ENCODE measurements around the gene FCGBP.

FCGBP gene

GRCh38 chr19:39949026-39949747 lies 14.8 kb upstream of the FCGBP start:
- DNase-seq (ENCODE audit: low read depth in 1 of 2, low spot score in 1 of 2), result no peak

GRCh38 chr19:39946532-39946931 lies 12.1 kb upstream of the FCGBP start:
- no peak for DNase-seq (ENCODE audit: low read depth in 1 of 2, low spot score in 1 of 2)

DNA sequence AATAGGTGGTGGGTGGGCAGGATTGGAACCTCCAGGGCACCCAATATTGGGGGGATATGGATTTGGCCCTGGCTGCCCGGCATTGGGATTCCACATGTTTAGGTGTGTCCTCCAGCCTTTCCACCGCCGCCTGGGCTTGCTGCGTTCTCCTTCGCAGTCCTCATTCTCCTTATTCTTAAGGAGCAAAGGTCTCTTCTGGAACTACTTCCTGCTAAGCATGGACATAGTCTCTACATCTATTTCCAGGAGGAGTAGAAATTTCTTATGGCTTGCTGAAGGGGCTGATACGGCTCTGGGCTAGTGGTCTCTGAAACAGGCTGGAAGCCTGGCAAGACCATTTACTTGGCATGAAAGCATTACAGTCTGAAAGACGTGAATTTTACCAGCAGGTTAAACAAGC lies 9.2 kb upstream of the FCGBP start:
- no peak for DNase-seq (ENCODE audit: low read depth in 1 of 2, low spot score in 1 of 2)

- DNase-seq (ENCODE audit: low read depth in 1 of 2, low spot score in 1 of 2), result no peak
Measured at GRCh38 chr19:39942366-39942730, 7.9 kb upstream of the FCGBP start.

- DNase-seq (ENCODE audit: low read depth in 1 of 2, low spot score in 1 of 2), result peak in 1 of 2 donors; percentile 53
Measured at GRCh38 chr19:39941615-39942365, 7.4 kb upstream of the FCGBP start.

GRCh38 chr19:39941151-39941550 lies 6.7 kb upstream of the FCGBP start:
- DNase-seq (ENCODE audit: low read depth in 1 of 2, low spot score in 1 of 2), result no peak

DNA sequence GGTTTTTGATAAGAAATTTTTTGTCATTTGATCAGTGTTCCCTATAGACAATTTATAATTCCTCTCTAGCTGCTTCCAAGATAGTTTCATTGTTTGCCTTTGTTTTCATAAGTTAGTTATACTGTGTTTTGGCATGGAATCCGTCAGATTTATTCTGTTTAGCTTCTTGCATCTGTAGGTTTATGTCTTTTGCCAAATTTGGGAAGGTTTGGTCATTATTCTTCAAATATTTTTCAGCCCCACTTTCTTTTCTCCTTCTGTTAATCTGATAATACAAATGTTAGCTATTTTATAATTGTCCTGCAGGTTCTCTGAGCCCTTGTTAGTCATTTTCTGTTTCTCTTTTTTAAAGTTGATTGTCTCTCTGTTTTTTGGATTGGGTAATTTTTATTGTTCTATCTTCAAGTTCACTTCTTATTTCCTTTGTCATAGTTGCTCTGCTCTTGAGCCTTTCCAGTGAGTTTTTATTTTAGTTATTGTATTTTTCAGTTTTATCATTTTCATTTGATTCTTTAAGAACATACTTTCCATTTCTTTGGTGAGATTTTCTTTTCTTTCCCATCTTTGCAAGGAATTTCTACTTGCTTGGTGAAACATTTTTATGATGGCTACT lies 5.9 kb upstream of the FCGBP start:
- DNase-seq (ENCODE audit: low read depth in 1 of 2, low spot score in 1 of 2), result no peak

- no peak for DNase-seq (ENCODE audit: low read depth in 1 of 2, low spot score in 1 of 2)
Measured at GRCh38 chr19:39939556-39939955, 5.1 kb upstream of the FCGBP start.

DNA sequence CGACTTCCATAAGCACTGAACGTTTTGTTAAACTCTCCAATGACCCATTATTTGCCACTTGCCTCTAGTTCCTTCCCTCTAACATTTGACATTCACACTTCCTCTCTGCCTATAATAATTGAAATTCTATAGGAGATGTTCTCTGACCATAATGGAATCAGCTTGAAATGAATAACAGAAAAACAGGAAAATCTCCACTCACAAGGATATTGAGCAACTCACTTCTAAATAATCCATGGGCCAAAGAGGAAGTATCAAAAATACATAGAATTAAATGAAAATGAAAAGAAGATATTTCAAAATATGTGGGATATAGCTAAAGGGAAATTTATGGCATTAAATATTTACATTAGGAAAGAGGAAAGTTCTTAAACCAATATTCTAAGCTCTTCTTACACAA lies 3.4 kb upstream of the FCGBP start:
- DNase-seq (ENCODE audit: low read depth in 1 of 2, low spot score in 1 of 2), result no peak

GRCh38 chr19:39937094-39937720 lies 2.8 kb upstream of the FCGBP start:
- DNase-seq (ENCODE audit: low read depth in 1 of 2, low spot score in 1 of 2), result peak in 1 of 2 donors; percentile 50

GRCh38 chr19:39936622-39937021 lies 2.2 kb upstream of the FCGBP start:
- DNase-seq (ENCODE audit: low read depth in 1 of 2, low spot score in 1 of 2), result no peak

DNA sequence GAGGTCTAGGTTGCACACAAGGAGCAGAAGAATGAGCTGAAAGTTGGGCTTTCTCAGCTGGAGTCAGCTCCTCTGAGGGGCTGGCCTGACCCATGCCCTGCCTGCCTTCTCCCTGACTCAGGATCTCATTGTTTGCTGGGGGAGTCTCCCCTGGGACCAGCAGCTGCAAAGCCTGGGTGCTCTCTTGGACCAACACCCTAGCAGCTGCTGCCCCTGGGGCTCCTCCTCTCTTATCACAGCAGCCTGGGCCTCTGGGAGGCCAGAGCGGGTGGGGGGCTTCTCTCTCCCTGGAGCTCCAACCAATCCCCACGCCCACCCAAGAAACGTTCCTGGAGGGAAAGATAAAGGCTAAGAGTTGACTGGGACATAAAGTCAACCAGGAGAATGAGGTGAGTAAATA lies 1.6 kb upstream of the FCGBP start:
- no peak for DNase-seq (ENCODE audit: low read depth in 1 of 2, low spot score in 1 of 2)

DNA sequence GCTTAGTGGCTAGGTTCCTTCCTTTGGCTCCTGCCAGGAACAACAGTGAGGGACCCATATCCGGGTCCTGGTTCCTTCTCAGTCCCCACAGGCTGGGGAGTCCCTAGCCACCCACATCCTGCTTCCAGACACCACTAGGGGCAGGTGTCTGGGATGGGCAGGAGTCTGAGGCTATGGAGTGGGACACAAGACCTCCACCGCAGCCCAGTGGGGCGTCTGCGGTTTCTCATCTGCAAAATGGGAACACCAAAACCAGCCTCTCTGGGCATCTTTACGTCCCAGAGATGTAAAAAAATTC lies 879 bp upstream of the FCGBP start:
- DNase-seq (ENCODE audit: low read depth in 1 of 2, low spot score in 1 of 2), result no peak

GRCh38 chr19:39929750-39930149 lies 4.7 kb downstream of the FCGBP start:
- no peak for DNase-seq (ENCODE audit: low read depth in 1 of 2, low spot score in 1 of 2)

- no peak for DNase-seq (ENCODE audit: low read depth in 1 of 2, low spot score in 1 of 2)
Measured at GRCh38 chr19:39928357-39928725, 6.1 kb downstream of the FCGBP start.

- no peak for DNase-seq (ENCODE audit: low read depth in 1 of 2, low spot score in 1 of 2)
Measured at GRCh38 chr19:39927524-39928356, 6.7 kb downstream of the FCGBP start.

- no peak for DNase-seq (ENCODE audit: low read depth in 1 of 2, low spot score in 1 of 2)
Measured at GRCh38 chr19:39927076-39927475, 7.4 kb downstream of the FCGBP start.

DNA sequence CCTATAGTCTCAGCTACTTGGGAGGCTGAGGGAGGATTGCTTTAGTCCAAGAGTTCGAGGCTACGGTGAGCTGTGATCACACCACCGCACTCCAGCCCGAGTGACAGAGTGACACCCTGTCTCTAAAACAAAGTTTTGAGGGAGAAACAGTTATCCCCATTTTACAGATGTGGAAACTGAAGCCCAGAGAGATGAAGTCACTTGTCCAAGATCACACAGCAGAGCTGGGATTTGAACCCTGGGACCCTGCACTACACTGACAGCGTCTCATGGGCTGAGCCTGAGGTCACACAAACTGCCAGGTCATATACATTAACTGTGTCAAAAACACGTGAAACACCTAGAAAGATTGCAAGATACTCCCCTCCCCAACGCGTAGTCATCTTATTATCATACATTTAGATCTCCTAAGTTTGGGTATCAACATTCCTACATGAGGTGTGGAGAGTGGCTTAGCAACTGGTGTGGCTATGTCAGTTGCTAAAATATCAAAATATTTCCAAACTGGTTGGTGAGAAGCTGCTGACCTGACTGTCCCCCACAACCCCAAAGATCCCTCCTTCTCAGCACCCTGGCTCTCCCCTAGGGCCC lies 8.2 kb downstream of the FCGBP start:
- DNase-seq (ENCODE audit: low read depth in 1 of 2, low spot score in 1 of 2), result no peak

DNA sequence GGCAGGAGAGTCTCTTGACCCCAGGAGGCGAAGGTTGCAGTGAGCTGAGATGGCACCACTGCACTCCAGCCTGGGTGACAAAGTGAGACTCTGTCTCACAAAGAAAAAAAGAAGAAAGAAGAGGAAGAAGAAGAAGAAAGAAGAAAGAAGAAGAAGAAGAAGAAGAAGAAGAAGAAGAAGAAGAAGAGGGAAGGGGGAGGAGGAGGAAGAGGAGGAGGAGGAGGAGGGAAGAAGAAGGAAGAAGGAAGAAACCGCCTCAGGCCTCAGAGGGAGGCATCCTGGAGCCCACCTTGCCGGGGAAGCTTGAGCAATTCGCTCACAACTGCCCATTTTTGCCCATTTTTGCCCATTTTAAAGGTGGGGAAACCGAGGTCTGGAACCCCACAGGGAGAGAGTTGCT lies 9.5 kb downstream of the FCGBP start:
- DNase-seq (ENCODE audit: low read depth in 1 of 2, low spot score in 1 of 2), result no peak

- DNase-seq (ENCODE audit: low read depth in 1 of 2, low spot score in 1 of 2), result no peak
Measured at GRCh38 chr19:39924389-39924788, 10.0 kb downstream of the FCGBP start.

DNA sequence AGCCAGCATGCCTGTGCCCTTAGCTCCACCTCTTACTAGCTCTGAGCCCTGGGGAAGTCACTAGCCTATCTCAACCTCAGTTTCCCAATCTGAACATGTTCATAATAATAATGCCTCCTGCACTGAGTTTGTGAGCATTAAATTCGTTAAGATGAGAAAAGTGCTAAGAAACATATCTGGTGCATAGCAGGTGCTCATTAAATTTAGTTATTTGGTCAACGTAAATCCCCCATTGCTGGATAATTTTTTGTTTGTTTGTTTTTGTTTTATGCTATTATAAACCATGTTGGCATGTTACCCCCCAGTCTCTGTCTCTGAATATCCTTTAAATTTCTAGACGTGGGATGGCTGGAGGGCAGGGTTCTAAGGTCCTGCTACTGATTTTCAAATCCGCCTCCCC lies 10.6 kb downstream of the FCGBP start:
- no peak for DNase-seq (ENCODE audit: low read depth in 1 of 2, low spot score in 1 of 2)
